HL-60 (cell line): Measurements from ENCODE around the gene CTBP2.
"Not testable (repeated sequence)": the region's sequence is repeated elsewhere in the genome, so short reads cannot be mapped to it uniquely, and the experiment has no call there.

Experiments used
- GABPA ChIP-seq: IDR thresholded peaks from 2 replicates; pipeline ENCODE4 v1.6.1; 2012; ENCODE audit warnings: low read depth
- POLR2AphosphoS5 ChIP-seq: IDR thresholded peaks from 2 replicates; pipeline ENCODE4 v1.6.1; 2012; ENCODE audit warnings: low read depth
- SPI1 ChIP-seq: IDR thresholded peaks from 2 replicates; pipeline ENCODE4 v1.6.1; 2012; ENCODE audit warnings: low read depth, mild to moderate bottlenecking, borderline replicate concordance
- TF ChIP-seq, protein P1 (sequence below): IDR thresholded peaks from one replicate; pipeline ENCODE4 v1.5.1; 2011; ENCODE audit warnings: low read length, control low read depth, inconsistent platforms; ENCODE audit not compliant: insufficient read depth
- TF ChIP-seq, protein P2 (sequence below): IDR thresholded peaks from 2 replicates; pipeline ENCODE4 v1.6.1; 2012; ENCODE audit warnings: low read depth; ENCODE audit not compliant: insufficient replicate concordance

- TF ChIP-seq, protein P1, sequence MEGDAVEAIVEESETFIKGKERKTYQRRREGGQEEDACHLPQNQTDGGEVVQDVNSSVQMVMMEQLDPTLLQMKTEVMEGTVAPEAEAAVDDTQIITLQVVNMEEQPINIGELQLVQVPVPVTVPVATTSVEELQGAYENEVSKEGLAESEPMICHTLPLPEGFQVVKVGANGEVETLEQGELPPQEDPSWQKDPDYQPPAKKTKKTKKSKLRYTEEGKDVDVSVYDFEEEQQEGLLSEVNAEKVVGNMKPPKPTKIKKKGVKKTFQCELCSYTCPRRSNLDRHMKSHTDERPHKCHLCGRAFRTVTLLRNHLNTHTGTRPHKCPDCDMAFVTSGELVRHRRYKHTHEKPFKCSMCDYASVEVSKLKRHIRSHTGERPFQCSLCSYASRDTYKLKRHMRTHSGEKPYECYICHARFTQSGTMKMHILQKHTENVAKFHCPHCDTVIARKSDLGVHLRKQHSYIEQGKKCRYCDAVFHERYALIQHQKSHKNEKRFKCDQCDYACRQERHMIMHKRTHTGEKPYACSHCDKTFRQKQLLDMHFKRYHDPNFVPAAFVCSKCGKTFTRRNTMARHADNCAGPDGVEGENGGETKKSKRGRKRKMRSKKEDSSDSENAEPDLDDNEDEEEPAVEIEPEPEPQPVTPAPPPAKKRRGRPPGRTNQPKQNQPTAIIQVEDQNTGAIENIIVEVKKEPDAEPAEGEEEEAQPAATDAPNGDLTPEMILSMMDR = not testable (repeated sequence)
- not testable (repeated sequence) for TF ChIP-seq SPI1, POLR2AphosphoS5, GABPA
- TF ChIP-seq, protein P2, sequence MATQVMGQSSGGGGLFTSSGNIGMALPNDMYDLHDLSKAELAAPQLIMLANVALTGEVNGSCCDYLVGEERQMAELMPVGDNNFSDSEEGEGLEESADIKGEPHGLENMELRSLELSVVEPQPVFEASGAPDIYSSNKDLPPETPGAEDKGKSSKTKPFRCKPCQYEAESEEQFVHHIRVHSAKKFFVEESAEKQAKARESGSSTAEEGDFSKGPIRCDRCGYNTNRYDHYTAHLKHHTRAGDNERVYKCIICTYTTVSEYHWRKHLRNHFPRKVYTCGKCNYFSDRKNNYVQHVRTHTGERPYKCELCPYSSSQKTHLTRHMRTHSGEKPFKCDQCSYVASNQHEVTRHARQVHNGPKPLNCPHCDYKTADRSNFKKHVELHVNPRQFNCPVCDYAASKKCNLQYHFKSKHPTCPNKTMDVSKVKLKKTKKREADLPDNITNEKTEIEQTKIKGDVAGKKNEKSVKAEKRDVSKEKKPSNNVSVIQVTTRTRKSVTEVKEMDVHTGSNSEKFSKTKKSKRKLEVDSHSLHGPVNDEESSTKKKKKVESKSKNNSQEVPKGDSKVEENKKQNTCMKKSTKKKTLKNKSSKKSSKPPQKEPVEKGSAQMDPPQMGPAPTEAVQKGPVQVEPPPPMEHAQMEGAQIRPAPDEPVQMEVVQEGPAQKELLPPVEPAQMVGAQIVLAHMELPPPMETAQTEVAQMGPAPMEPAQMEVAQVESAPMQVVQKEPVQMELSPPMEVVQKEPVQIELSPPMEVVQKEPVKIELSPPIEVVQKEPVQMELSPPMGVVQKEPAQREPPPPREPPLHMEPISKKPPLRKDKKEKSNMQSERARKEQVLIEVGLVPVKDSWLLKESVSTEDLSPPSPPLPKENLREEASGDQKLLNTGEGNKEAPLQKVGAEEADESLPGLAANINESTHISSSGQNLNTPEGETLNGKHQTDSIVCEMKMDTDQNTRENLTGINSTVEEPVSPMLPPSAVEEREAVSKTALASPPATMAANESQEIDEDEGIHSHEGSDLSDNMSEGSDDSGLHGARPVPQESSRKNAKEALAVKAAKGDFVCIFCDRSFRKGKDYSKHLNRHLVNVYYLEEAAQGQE = not testable (repeated sequence)
Measured at GRCh38 chr10:125059348-125059747, 101.0 kb downstream of the CTBP2 start.
